Diencephalon (tissue), 1 donor: Measurements from ENCODE around the gene MAP3K2. TPM values are rescaled to one million over a fixed set of nuclear protein-coding genes. Genes with fewer than 3 reads are reported as not detected.

ENCODE experiments used
- small RNA-seq: library from RNA; depleted of rRNA; stranded (forward); fragments of <200 nt; gene quantifications from one replicate; pipeline ENCODE3, GENCODE V24; 2014
- total RNA-seq: library from RNA; depleted of rRNA; stranded (reverse); fragments of >200 nt; gene quantifications from one replicate; pipeline ENCODE4 v1.2.3, GENCODE V29; 2014

Gene MAP3K2, protein sequence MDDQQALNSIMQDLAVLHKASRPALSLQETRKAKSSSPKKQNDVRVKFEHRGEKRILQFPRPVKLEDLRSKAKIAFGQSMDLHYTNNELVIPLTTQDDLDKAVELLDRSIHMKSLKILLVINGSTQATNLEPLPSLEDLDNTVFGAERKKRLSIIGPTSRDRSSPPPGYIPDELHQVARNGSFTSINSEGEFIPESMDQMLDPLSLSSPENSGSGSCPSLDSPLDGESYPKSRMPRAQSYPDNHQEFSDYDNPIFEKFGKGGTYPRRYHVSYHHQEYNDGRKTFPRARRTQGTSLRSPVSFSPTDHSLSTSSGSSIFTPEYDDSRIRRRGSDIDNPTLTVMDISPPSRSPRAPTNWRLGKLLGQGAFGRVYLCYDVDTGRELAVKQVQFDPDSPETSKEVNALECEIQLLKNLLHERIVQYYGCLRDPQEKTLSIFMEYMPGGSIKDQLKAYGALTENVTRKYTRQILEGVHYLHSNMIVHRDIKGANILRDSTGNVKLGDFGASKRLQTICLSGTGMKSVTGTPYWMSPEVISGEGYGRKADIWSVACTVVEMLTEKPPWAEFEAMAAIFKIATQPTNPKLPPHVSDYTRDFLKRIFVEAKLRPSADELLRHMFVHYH
- total RNA-seq: 57.4 TPM

DNA sequence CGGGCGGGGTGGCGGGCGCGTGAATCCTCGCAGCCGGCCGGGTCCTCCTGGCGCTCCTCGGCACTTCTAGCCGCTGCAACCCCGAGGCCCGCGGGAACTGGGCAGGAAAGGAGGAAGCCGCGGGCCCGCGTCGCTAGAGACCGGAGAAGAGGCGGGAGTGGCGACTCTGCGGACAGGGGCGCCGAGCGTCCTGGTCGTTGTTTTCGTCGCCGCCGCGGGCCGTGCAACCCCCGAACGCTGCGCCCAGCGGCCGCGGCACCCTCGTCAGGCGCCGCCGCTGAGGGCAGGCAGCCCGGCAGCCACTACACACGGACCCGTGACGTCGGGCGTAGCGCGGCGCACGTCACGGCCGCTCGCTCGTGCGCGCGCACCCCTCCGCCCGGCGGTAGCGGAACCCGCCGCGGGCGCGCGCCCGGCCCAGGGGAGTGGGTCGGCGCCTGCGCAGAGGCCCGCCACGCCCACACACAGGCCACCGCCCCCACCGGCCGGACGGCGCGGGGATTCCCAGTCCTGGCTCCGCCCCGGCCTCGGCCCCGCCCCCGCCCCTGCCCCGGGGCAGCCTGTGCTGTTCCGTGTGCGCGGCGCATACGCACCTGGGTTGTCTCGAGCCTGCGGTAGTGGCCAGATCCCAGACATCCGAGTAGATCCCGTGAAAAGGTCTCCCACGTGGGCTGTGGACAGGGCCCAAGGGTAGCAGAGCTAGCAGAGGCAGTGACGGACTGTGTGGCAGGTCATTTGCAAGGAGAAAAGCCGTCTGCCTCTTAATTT is at the start of gene MAP3K2:
Gene MAP3K2, minus strand, starts transcription at position 321 of the 768 bp plus-strand sequence. CDS start 44,846 bp downstream, outside the sequence.

DNA sequence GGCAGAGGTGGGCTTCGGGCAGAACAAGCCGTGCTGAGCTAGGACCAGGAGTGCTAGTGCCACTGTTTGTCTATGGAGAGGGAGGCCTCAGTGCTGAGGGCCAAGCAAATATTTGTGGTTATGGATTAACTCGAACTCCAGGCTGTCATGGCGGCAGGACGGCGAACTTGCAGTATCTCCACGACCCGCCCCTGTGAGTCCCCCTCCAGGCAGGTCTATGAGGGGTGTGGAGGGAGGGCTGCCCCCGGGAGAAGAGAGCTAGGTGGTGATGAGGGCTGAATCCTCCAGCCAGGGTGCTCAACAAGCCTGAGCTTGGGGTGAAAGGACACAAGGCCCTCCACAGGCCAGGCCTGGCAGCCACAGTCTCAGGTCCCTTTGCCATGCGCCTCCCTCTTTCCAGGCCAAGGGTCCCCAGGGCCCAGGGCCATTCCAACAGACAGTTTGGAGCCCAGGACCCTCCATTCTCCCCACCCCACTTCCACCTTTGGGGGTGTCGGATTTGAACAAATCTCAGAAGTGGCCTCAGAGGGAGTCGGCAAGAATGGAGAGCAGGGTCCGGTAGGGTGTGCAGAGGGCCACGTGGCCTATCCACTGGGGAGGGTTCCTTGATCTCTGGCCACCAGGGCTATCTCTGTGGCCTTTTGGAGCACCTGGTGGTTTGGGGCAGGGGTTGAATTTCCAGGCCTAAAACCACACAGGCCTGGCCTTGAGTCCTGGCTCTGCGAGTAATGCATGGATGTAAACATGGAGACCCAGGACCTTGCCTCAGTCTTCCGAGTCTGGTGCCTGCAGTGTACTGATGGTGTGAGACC is 30.7 kb upstream of the MAP3K2 start, which contains the start of gene PROC:
Gene PROC, plus strand, starts transcription at position 128 of the 812 bp plus-strand sequence. CDS start 1,516 bp downstream, outside the sequence.

DNA sequence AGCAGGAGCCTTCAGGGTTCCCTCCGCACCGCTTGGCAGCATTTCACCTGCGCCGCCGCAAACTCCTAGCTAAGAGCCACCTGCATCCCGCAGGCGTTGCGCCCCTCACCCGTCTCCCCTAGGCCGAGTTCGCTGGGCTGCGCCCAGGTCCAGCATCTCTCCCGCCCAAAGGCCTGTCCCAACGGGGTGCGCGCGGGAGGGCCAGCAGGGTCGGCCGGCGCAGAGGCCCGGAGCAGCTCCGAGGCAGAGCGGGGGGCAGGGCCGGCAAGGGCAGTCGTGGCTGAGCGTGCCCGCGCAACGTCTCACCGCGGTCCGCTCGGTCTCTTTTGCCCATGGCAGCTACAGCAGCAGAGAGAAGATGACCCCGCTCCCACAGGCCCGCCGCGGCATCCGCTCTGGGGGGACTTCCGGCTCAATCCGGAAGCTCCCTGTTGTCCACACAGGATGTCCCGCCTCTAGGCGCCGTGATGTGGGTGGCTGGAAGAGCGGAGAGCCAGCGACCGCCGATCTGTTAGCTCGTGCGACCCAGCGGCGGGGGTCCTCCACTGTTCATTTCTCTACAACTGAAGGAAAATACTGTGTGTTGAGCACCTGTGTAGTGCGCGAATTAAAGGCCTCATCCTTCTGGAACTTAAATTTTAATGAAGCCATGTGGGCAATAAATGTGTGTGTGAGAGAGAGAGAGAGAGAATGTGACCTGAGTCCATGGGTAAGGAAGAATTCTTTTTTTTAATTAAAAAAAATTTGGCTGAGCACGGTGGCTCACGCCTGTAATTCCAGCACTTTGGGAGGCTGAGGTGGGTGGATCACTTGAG is 93.8 kb downstream of the MAP3K2 start, which contains the start of gene ERCC3:
Gene ERCC3, minus strand, starts transcription at position 397 of the 815 bp plus-strand sequence. Its CDS starts 63 bp downstream, at position 334.

Small RNAs within 50 kb of the gene (small RNA-seq; reads per million reads assigned to genes)
- gene MIR4783: not detected
- not detected for gene RNU6-1147P

Other genes starting within 250 kb of the MAP3K2 start
- 0.69 TPM for gene CYP27C1, start 167.7 kb downstream of the MAP3K2 start, total RNA-seq
- gene ERCC3, start 93.8 kb downstream of the MAP3K2 start, total RNA-seq: 41.3 TPM
- gene PROC, start 30.5 kb upstream of the MAP3K2 start, total RNA-seq: 0.92 TPM
- gene IWS1, start 138.5 kb upstream of the MAP3K2 start, total RNA-seq: 40.4 TPM
- gene MYO7B, start 147.7 kb upstream of the MAP3K2 start, total RNA-seq: under 0.01 TPM